H1 (cell line): ENCODE measurements around the gene PIP5K1C.

Source experiments
- CEBPB ChIP-seq: IDR thresholded peaks from 2 replicates; pipeline ENCODE4 v1.6.1; 2012; ENCODE audit warnings: low read depth, low read length
- CHD1 ChIP-seq: IDR thresholded peaks from 2 replicates; pipeline ENCODE4 v1.6.1; 2012; ENCODE audit warnings: low read depth, low read length, improper control_type of control experiment
- CTCF ChIP-seq, 3 experiments: IDR thresholded peaks; 1 replicate in 2 of 3; 2 replicates in 1 of 3; pipeline versions ENCODE4 v1.5.1 to v1.6.1; 2011; ENCODE audit warnings: low read length in 3 of 3, mild to moderate bottlenecking in 3 of 3, inconsistent platforms in 2 of 3, low read depth in 1 of 3, moderate library complexity in 1 of 3; ENCODE audit not compliant: insufficient read depth in 1 of 3; ENCODE audit errors: control extremely low read depth in 1 of 3
- EGR1 ChIP-seq: IDR thresholded peaks from 2 replicates; pipeline ENCODE4 v1.6.1; 2011; ENCODE audit warnings: low read depth, low read length, borderline replicate concordance
- EZH2 ChIP-seq: fragments of 200-600 bp; sonication (generic); IDR thresholded peaks from 2 replicates; pipeline ENCODE4 v1.7.1; 2012; ENCODE audit warnings: low read depth, mild to moderate bottlenecking, moderate library complexity, low read length, inconsistent platforms; ENCODE audit not compliant: severe bottlenecking
- FOSL1 ChIP-seq: IDR thresholded peaks from 2 replicates; pipeline ENCODE4 v1.6.1; 2011; ENCODE audit warnings: mild to moderate bottlenecking, low read depth, low read length, moderate library complexity; ENCODE audit not compliant: insufficient read depth
- GABPA ChIP-seq: IDR thresholded peaks from 2 replicates; pipeline ENCODE4 v1.6.1; 2011; ENCODE audit warnings: mild to moderate bottlenecking, low read length, moderate library complexity, borderline replicate concordance; ENCODE audit not compliant: insufficient read depth
- GTF2F1 ChIP-seq: IDR thresholded peaks from 2 replicates; pipeline ENCODE4 v1.6.1; 2012; ENCODE audit warnings: low read depth, low read length, improper control_type of control experiment, borderline replicate concordance
- HDAC6 ChIP-seq: IDR thresholded peaks from one replicate; pipeline ENCODE4 v1.7.1; 2012; ENCODE audit warnings: low read depth, mild to moderate bottlenecking, inconsistent platforms, low read length, moderate library complexity
- KDM1A ChIP-seq: fragments of 200-600, 300-600 bp; sonication (generic); IDR thresholded peaks from 2 replicates; pipeline ENCODE4 v1.7.1; 2016; ENCODE audit warnings: mild to moderate bottlenecking, low read length, borderline replicate concordance
- MAX ChIP-seq: IDR thresholded peaks from 2 replicates; pipeline ENCODE4 v1.6.1; 2012; ENCODE audit warnings: inconsistent platforms
- POLR2A ChIP-seq, 2 experiments: IDR thresholded peaks; 1 replicate in 1 of 2; 2 replicates in 1 of 2; pipeline ENCODE4 v1.6.1; 2011; ENCODE audit warnings: low read depth in 2 of 2, low read length in 2 of 2, mild to moderate bottlenecking in 2 of 2; ENCODE audit errors: control extremely low read depth in 1 of 2
- RAD21 ChIP-seq, 2 experiments: IDR thresholded peaks in 1 of 2; conservative IDR thresholded peaks in 1 of 2; 2 replicates each; pipeline ENCODE4 v1.6.1; 2011; ENCODE audit warnings: low read depth in 2 of 2, low read length in 2 of 2, improper control_type of control experiment in 1 of 2, inconsistent platforms in 1 of 2, mild to moderate bottlenecking in 1 of 2, moderate library complexity in 1 of 2
- RBBP5 ChIP-seq: IDR thresholded peaks from 2 replicates; pipeline ENCODE4 v1.7.1; 2012; ENCODE audit warnings: low read depth, mild to moderate bottlenecking, inconsistent platforms, low read length, moderate library complexity, borderline replicate concordance

GRCh38 chr19:3745363-3746045 is 45.2 kb upstream of the PIP5K1C start:
- no peak for TF ChIP-seq POLR2A (IDR thresholded peaks at IDR 0.05; ENCODE audit: control extremely low read depth in 1 of 2, low read depth in 2 of 2, low read length in 2 of 2)
- TF ChIP-seq GTF2F1 = no peak
- TF ChIP-seq MAX = no peak
- no peak for TF ChIP-seq RBBP5
- TF ChIP-seq GABPA = no peak
- no peak for TF ChIP-seq CTCF (IDR thresholded peaks at IDR 0.05; ENCODE audit: control extremely low read depth in 1 of 3, insufficient read depth in 1 of 3, low read depth in 1 of 3, low read length in 3 of 3)
- no peak for TF ChIP-seq EZH2
- no peak for TF ChIP-seq HDAC6
- TF ChIP-seq KDM1A = peak; percentile 49; the same call in 1 of the 2 replicates
- TF ChIP-seq RAD21 (IDR thresholded peaks at IDR 0.05 in 1 of 2, conservative IDR thresholded peaks at IDR 0.05 in 1 of 2; ENCODE audit: low read depth in 2 of 2, low read length in 2 of 2) = no peak
- no peak for TF ChIP-seq CEBPB
- no peak for TF ChIP-seq EGR1
- no peak for TF ChIP-seq FOSL1
- TF ChIP-seq CHD1 = no peak
